H1 (cell line): ENCODE measurements around the gene THAP7. TPM values are rescaled to one million over a fixed set of nuclear protein-coding genes. Genes with fewer than 3 reads are reported as not detected.
A peak's percentile ranks its signal among the peaks of the same experiment; 100 is the strongest.

Source experiments
- ASH2L ChIP-seq: fragments of 200-600, 300-600 bp; sonication (generic); IDR thresholded peaks from one replicate; pipeline ENCODE4 v1.7.1; 2017; ENCODE audit warnings: low read length
- CHD2 ChIP-seq: IDR thresholded peaks from 2 replicates; pipeline ENCODE4 v1.6.1; 2012; ENCODE audit warnings: low read length, improper control_type of control experiment
- CREB1 ChIP-seq: IDR thresholded peaks from 2 replicates; pipeline ENCODE4 v1.6.1; 2012; ENCODE audit warnings: inconsistent platforms
- EP300 ChIP-seq, 2 experiments: IDR thresholded peaks; 1 replicate in 1 of 2; 2 replicates in 1 of 2; pipeline ENCODE4 v1.6.1; 2011 to 2012; ENCODE audit warnings: low read depth in 2 of 2, low read length in 2 of 2, mild to moderate bottlenecking in 2 of 2, borderline replicate concordance in 1 of 2, inconsistent platforms in 1 of 2, moderate library complexity in 1 of 2
- EZH2 ChIP-seq: fragments of 200-600 bp; sonication (generic); IDR thresholded peaks from 2 replicates; pipeline ENCODE4 v1.7.1; 2012; ENCODE audit warnings: low read depth, mild to moderate bottlenecking, moderate library complexity, low read length, inconsistent platforms; ENCODE audit not compliant: severe bottlenecking
- GTF2F1 ChIP-seq: IDR thresholded peaks from 2 replicates; pipeline ENCODE4 v1.6.1; 2012; ENCODE audit warnings: low read depth, low read length, improper control_type of control experiment, borderline replicate concordance
- HDAC6 ChIP-seq: IDR thresholded peaks from one replicate; pipeline ENCODE4 v1.7.1; 2012; ENCODE audit warnings: low read depth, mild to moderate bottlenecking, inconsistent platforms, low read length, moderate library complexity
- TAF1 ChIP-seq: IDR thresholded peaks from 2 replicates; pipeline ENCODE4 v1.6.1; 2011; ENCODE audit warnings: mild to moderate bottlenecking, low read depth, low read length
- polyA plus RNA-seq, 7 experiments: library from polyadenylated mRNA; depleted of rRNA in 3 of 7; stranded (reverse) in 5 of 7; unstranded in 2 of 7; fragments of >200 nt in 5 of 7; fragments of 200-250 nt in 2 of 7; gene quantifications; 1 replicate in 5 of 7; 2 replicates in 1 of 7; 4 replicates in 1 of 7; pipeline versions ENCODE4 v1.2.1 to v1.2.3, GENCODE V29; 2011 to 2013; ENCODE audit warnings: missing spikeins in 2 of 7, mixed read lengths in 2 of 7
- total RNA-seq: library from RNA; stranded (reverse); fragmentation: NEBNext Ultra II Directional; extraction: Animal tissue kit (Norgen Biotek cat#: 25700); gene quantifications from 2 replicates; pipeline ENCODE4 v1.2.1, GENCODE V29; 2021
- TF ChIP-seq, protein P1 (sequence below): IDR thresholded peaks from 2 replicates; pipeline ENCODE4 v1.6.1; 2012; ENCODE audit warnings: inconsistent platforms

THAP7 gene
- total and polyA plus RNA-seq, 2 of the 8 experiments (the other 6 are each of a cell fraction or from before 2014, with no cell fraction given), result 16.9 to 32.5 TPM

DNA sequence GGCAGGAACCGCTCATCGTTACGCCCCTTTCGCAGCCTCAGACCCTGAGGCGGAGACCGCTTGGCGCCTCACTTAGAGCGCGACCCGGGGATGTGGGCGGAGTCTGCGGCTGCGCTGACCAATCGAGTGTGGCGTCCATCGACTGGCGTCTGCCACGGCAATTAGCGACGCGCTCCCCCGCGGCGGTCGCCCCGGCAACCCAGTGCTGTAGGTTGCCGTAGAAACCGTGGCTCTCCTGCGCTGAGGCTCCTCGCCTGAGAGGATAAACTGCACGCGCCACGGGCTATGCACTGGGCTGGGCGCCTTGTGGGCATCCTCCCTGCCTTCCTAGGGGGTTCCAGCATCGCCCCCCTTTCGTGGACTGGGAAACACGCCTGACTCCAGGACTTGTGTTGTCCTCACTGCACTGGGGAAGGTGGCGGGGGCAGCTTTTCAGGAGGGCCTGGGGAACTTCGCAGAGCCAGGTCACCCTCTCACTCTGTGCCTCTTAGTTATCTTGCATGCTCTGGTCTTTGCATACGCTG lies 12.3 kb upstream of the THAP7 start (continued):
- TF ChIP-seq, protein P1, sequence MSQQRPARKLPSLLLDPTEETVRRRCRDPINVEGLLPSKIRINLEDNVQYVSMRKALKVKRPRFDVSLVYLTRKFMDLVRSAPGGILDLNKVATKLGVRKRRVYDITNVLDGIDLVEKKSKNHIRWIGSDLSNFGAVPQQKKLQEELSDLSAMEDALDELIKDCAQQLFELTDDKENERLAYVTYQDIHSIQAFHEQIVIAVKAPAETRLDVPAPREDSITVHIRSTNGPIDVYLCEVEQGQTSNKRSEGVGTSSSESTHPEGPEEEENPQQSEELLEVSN, result peak; percentile 42; the same call in 1 of the 2 replicates
- TF ChIP-seq CHD2 (0 out of 2 replicates have a peak, but pooled peaks have one; percentile 39), TAF1 (no peak), GTF2F1 (no peak), EP300 (IDR thresholded peaks at IDR 0.05; ENCODE audit: borderline replicate concordance in 1 of 2, low read depth in 2 of 2, low read length in 2 of 2) (no peak), ASH2L (peak; percentile 1), CREB1 (peak; percentile 93), HDAC6 (no peak), EZH2 (no peak)
- TF ChIP-seq, all 59 proteins: peak for 8
